ENCODE measurements around the gene RNF217. TPM values are rescaled to one million over a fixed set of nuclear protein-coding genes. Genes with fewer than 3 reads are reported as not detected.

The RNF217 gene
- total and polyA plus RNA-seq, 2 of the 13 experiments (the other 11 are each of a cell fraction or from before 2014, with no cell fraction given), result 2.2 to 2.4 TPM

DNA sequence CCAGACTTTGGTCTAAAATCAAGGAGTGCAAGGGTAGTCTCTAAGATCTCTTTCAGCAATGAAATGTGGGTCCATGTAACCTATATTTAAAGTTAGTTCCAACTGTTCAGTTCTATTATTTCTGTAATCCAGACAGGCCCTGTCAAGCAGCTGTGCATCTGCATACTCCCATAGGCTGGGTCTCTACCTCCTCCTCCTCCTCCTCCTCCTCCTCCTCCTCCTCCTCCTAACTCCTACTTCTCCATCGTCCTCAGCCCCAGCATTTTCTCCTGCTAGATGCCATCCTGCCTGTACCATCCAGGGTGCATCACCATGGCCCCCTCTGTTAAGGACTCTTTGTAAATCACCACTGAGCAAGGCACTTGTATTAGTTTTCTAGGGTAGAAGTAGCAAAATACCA, 138.9 kb downstream of the RNF217 start (continued):
- no peak for TF ChIP-seq AFF4 (CRISPR knock-in tag; IDR thresholded peaks at IDR 0.05)

- 27% methylated on average over 2 of the region's 2 CpGs for WGBS (ENCODE audit: low lambda C conversion rate)
- no peaks in the 10 kb centered on the region for H3K9me3 ChIP-seq (ENCODE audit: low read length)
- H3K4me2 ChIP-seq (ENCODE audit: low read depth, low read length), result no peak overlapping the region
- DNase-seq (ENCODE audit: low spot score), result no peak
- peaks cover 0 to 31% of the 10 kb centered on the region in 2 experiments; a peak in 4 of 5 replicates for H3K27me3 ChIP-seq (ENCODE audit: control insufficient read depth in 1 of 2, insufficient read depth in 2 of 2, low read length in 2 of 2)
- in situ Hi-C loops (cut with HindIII; ENCODE audit: extremely low pct_ligation_motif_present, low pct_unique_long_range_greater_than_20kb) (no loop called here), intact Hi-C loops (cut with micrococcal nuclease; ENCODE audit: unreplicated experiment) (no loop called here)
- FAIRE-seq, result no peak
- no peak overlapping the region for H2AFZ ChIP-seq (ENCODE audit: low read length)
- no peak overlapping the region for H3K27ac ChIP-seq (ENCODE audit: extremely low read length, insufficient read depth, low read length)
- no peaks in the 10 kb centered on the region for H3K4me1 ChIP-seq (ENCODE audit: insufficient read depth, low read length)
- H3K9ac ChIP-seq (ENCODE audit: insufficient read depth, low read depth, low read length), result no peak overlapping the region
- no peak for ATAC-seq
- CTCF ChIA-PET (ENCODE audit: low intra/inter-chr PET ratio, low total read pairs), result no interaction called here
- TF ChIP-seq ZNF788 (CRISPR knock-in tag; IDR thresholded peaks at IDR 0.05; ENCODE audit: borderline replicate concordance), result no peak
- TF ChIP-seq ZNF619 (CRISPR knock-in tag; IDR thresholded peaks at IDR 0.05), result no peak
- no peak for TF ChIP-seq ZNF232 (CRISPR knock-in tag; IDR thresholded peaks at IDR 0.05; ENCODE audit: borderline replicate concordance)
- no peak for TF ChIP-seq AFF4 (CRISPR knock-in tag; IDR thresholded peaks at IDR 0.05)
- TF ChIP-seq ZFYVE20 (CRISPR knock-in tag; IDR thresholded peaks at IDR 0.05; ENCODE audit: borderline replicate concordance, low read depth), result no peak
- TF ChIP-seq FOXO1 (CRISPR knock-in tag; IDR thresholded peaks at IDR 0.05), result no peak
- no peak for TF ChIP-seq GABPB1 (CRISPR knock-in tag; IDR thresholded peaks at IDR 0.05)
- TF ChIP-seq ZNF567 (CRISPR knock-in tag; IDR thresholded peaks at IDR 0.05; ENCODE audit: borderline replicate concordance), result no peak
- no peak for TF ChIP-seq ARNT2 (CRISPR knock-in tag; IDR thresholded peaks at IDR 0.05; ENCODE audit: low read depth)
- TF ChIP-seq ZSCAN30 (CRISPR knock-in tag; IDR thresholded peaks at IDR 0.05), result no peak
- TF ChIP-seq, protein P1, sequence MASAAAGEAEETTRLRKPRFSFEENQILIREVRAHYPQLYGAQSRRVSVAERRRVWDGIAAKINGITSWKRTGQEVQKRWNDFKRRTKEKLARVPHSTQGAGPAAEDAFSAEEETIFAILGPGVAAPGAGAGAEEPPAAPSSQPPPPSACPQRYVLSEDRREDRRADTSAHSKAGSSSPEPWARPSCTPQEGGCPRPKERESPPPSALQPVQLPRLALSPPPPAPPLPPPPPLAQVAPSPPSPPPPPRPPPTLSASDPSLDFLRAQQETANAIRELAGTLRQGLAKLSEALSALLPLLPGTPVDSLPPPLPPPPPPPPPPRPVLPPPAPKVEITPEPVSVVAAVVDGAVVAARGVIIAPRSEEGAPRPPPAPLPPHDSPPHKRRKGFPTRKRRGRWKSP (CRISPR knock-in tag; IDR thresholded peaks at IDR 0.05), result no peak
- no peak overlapping the region for H3K4me3 ChIP-seq (replicated peaks in 1 of 3; ENCODE audit: insufficient read depth in 1 of 3, low read depth in 2 of 3, low read length in 3 of 3)
- H3K36me3 ChIP-seq (replicated peaks in 1 of 2; ENCODE audit: control insufficient read depth in 1 of 2, insufficient read depth in 2 of 2, low read length in 2 of 2), result no peaks in the 10 kb centered on the region
- no TSS peak for BruUV-seq (replicated peaks)
- no peaks in the 10 kb centered on the region for H4K20me1 ChIP-seq (ENCODE audit: insufficient read depth, low read length)
- no peaks in the 10 kb centered on the region for H3K79me2 ChIP-seq (ENCODE audit: insufficient read depth, low read length)
- POLR2A ChIA-PET, result no interaction called here
Measured at GRCh38 chr6:125101631-125102030, 139.4 kb downstream of the RNF217 start.

Measured in HepG2 (cell line).